NCI-H146 treated with DMSO at 0.1 percent for 48 hours (cell line): ENCODE measurements around the gene NR0B2.
A peak's percentile ranks its signal among the peaks of the same experiment; 100 is the strongest.

ENCODE experiments used
- DNase-seq: peaks from one replicate; lab custom pipeline; 2025; ENCODE audit not compliant: unreplicated experiment; lab: John Stamatoyannopoulos, UW

NR0B2 gene

GRCh38 chr1:26936823-26937222, 23.0 kb upstream of the NR0B2 start:
- no peak for DNase-seq

DNA sequence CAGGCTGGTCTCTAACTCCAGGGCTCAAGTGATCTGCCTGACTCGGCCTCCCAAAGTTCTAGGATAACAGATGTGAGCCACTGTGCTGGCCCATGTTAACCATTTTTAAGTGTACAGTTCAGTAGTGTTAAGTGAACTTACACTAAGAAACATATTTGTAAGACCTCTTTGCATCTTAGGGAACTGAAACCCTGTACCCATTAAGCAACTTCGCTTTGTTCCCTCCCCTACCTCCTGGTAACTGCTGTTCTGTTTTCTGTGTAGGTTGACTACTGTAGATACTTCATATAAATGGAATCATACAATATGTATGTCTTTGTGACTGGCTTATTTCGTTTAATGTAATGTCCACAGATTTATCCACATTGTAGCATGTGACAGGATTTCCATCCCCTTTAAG, 18.8 kb upstream of the NR0B2 start:
- DNase-seq = no peak

DNA sequence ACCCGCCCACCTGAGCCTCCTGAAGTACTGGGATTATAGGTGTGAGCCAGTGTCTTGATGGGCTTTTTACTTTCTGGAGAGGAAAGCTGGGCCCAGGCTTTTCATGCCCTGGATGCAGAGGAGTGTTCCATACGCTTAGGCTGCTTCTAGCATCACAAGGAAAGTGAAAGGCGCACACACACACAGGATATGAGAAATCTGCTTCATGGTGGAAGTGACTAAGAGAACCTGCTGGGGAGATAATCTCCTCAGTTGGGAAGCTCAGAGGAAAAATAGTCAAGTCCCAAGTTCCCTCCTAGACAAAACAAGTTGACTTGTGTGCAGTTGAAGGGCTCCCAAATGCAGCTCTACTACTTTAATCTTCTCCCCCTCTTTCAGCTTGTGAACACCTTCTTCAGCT, 9.9 kb upstream of the NR0B2 start:
- DNase-seq = no peak

DNA sequence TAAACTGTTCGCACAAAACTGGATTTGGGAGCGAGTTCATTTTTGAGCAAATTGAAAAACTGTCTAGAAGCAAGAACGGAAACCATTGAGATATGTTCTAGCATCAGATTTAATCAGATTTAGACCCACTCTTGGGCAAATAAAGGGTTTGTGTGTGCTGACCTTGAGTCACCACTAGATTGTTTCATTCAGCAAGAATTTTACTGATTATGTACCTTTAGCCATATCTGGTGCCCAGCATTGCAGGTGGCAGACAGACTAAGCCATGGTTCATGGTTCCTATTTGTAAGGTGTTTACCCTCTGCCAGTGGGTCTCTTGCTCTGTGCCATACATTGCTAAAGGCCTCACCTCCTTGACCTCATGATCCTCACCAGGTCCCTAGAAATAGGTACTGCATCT, 9.1 kb upstream of the NR0B2 start:
- no peak for DNase-seq

DNA sequence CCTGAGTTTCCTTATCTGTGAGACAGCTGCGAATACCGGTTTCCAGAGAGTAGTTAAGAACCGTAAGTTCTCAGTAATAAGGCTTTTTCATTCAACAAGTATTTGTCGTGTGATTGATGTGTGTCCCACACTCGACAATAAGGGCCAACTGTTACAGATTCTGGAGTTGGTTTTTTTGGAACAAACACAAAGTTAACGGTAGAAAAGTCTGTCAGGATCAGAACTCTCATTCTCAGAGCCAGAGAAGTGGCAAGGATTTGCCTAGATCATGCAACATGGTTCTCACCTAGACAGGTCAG, 8.6 kb upstream of the NR0B2 start:
- no peak for DNase-seq

GRCh38 chr1:26921540-26922430, 8.0 kb upstream of the NR0B2 start, which contains the start of gene NUDC:
Gene NUDC, plus strand, starts transcription at chr1:26921743. Its CDS starts 106 bp downstream, at chr1:26921849.
- DNase-seq = peak; percentile 77

- DNase-seq = no peak
Observed at GRCh38 chr1:26921126-26921539, 7.4 kb upstream of the NR0B2 start.

GRCh38 chr1:26915204-26915842, 1.5 kb upstream of the NR0B2 start:
- DNase-seq = no peak

- no peak for DNase-seq
Observed at GRCh38 chr1:26913389-26913753, 404 bp downstream of the NR0B2 start.

- no peak for DNase-seq
Observed at GRCh38 chr1:26912147-26912490, 1.7 kb downstream of the NR0B2 start.

DNA sequence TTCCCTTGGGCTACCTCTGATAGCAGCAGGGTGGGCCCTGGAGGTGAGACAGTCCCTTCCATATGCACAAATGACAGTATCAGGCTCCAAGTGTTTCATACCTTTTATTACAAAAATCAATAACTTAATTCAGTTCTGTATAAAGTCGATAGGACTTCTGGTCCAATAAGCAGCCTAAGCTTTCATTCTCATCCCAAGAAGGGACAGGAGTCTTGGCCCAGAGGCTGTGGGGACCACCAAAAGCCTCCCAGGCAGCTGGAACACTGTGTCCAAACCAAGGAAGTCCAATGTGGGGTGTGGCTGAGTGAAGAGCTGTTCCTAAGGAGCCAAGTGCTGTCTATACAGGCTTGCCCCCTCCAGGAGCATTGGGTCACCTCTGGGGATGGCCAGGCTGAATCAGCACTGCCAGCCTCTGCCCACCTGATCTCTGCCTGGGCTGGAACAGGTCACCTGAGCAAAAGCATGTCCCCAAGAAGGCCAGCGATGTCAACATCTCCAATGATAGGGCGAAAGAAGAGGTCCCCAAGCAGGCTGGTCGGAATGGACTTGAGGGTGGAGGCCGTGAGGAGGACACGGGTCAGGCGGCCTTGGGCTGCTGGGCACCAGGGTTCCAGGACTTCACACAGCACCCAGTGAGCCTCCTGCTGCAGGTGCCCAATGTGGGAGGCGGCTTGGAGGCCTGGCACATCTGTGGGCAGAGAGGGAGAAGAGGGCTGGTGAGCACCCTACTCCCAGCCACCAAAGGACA, 2.2 kb downstream of the NR0B2 start:
- DNase-seq = no peak

- DNase-seq = no peak
Observed at GRCh38 chr1:26910343-26911160, 3.2 kb downstream of the NR0B2 start.

- DNase-seq = no peak
Observed at GRCh38 chr1:26909951-26910342, 3.8 kb downstream of the NR0B2 start.

- peak; percentile 58 for DNase-seq
Observed at GRCh38 chr1:26907071-26907917, 6.5 kb downstream of the NR0B2 start.

DNA sequence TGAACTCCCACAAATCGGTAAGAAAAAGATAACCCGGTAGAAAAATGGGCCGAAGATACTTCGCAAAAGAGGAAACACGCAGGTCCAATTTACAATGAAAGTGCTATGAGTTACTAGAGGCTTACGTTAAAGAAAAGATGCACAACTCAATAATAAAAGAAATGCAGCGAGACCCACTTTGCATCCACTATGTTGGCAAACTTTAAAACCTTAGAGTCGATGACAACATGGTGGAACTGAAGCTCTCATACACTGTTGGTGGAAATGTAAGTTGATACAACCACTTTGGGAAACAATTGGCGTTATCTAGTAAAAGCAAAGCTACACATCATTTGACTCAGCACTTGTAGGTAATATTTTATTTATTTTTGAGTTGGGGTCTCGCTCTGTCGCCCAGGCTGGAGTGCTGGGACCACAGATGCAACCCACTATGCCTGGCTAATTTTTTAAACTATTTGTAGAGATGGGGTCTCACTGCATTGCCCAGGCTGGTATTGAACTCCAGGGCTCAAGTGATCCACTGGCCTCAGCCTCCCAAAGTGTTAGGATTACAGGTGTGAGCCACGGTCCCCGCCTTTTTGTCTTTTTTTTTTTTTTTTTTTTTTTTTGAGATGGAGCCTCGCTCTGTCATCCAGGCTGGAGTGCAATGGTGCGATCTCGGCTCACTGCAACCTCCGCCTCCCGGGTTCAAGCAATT, 12.8 kb downstream of the NR0B2 start:
- DNase-seq = no peak

DNA sequence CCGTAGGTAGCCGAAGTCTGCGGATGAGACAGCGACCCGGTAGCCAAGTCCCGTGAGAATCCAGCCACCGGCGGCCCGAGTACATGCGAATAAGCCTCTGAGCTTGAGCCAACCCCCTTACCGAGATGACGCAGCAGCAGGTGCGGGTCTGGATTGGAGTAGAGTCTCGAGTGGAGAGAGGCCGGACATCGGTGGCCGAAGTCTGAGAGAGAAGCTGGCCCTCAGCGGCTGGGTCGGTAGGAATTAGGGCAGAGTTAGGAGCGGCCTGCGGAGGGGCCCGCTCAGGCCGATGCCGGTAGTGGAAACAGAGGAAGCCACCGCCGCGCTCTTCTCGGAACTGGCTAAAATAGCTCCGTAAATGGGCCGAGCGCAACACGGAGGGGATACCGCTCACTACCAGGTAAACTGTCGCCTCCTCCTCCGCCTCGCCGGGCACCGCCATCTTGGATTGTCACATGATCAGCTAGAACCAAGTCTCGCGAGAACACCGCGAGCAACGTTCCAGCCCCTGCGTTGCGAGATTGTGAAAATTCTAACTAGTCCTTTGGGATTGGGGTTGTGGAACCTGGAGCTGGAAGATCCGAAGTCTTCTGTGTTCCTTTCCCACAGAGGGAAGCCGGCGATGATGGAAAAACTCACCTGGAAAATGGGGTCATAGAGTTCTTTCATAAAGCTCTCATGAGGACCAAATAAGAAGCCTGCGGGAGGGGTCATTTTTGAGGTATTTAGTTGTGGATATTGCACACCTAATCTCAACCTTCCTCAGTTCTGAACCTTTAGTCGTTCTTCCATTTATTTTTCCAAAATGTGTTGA, 13.6 kb downstream of the NR0B2 start, which contains the start of gene GPATCH3:
GPATCH3 (minus strand) TSS at position 467 of the 814 bp plus-strand sequence; CDS start at position 442, 25 bp downstream.
- DNase-seq = peak; percentile 77

DNA sequence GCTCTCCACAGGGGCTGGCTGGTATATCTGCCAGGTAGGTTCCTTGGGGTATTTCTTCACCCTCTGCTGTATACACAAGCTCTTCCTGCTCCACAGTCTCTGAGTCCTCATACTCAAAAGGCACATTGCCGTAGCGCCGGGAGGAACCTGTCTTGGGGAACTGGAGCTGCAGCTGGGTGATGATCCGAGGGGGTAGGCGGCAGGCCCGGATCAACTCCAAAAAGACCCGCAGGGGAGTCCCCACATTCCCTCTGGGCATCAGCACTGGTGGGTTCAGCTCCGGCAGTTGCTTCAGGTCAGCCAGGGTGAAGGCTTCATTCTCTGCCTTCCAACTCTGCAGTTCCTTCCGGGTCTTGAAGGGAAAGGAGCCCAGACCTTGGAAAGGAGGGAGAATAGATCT, 16.4 kb downstream of the NR0B2 start:
- DNase-seq = no peak

DNA sequence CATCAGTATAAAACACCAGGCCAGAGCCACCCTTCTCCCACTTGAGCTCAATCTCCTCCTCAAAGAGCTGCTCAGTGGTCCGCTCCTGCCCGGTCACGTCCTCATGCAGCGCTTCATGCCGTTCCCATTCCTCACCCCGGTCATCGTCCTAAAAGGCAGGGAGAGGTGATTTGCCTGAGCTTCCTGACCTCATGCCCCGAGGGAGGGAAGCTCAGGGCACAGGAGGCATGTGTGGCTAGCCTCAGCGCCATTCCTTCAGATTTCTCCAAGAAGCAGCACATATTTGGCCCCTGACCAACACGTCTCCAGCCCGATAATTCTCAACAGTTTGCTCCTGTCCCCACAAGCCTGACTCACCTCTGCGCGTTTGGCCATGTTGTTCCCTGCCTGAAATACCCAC, 19.5 kb downstream of the NR0B2 start:
- no peak for DNase-seq

GRCh38 chr1:26890467-26890796, 23.3 kb downstream of the NR0B2 start:
- no peak for DNase-seq
